T-helper 17 cell (primary cell): Measurements from ENCODE around the gene DNAH8. TPM values are rescaled to one million over a fixed set of nuclear protein-coding genes. Genes with fewer than 3 reads are reported as not detected.

Experiments used
- ATAC-seq: fragments of 150-1000 bp; cut with Tn5 transposase; 2 replicates; pipeline ENCODE4 v1.10.0; 2021; ENCODE audit warnings: mild to moderate bottlenecking, moderate library complexity
- DNase-seq, 3 donors: peaks; one replicate each; pipeline versions ENCODE4 v3.0.0 to v3.0.0-alpha.2; 2020 to 2021
- H3K9me3 ChIP-seq: one replicate; pipeline ENCODE4 v1.7.0; 2013; ENCODE audit warnings: low read length, mild to moderate bottlenecking; ENCODE audit not compliant: control insufficient read depth, poor library complexity, severe bottlenecking
- H3K27ac Mint-ChIP-seq: one replicate; pipeline ENCODE4 v1.8.0; 2022; ENCODE audit warnings: mild to moderate bottlenecking, moderate library complexity, mixed read lengths
- H3K27me3 Mint-ChIP-seq: one replicate; pipeline ENCODE4 v1.8.0; 2022; ENCODE audit warnings: mixed read lengths
- H3K36me3 Mint-ChIP-seq: one replicate; pipeline ENCODE4 v1.8.0; 2022; ENCODE audit warnings: low read depth, mixed read lengths
- H3K4me1 Mint-ChIP-seq: one replicate; pipeline ENCODE4 v1.8.0; 2022; ENCODE audit warnings: mild to moderate bottlenecking, mixed read lengths
- H3K4me3 Mint-ChIP-seq: one replicate; pipeline ENCODE4 v1.8.0; 2022; ENCODE audit warnings: mild to moderate bottlenecking, moderate library complexity, mixed read lengths
- total RNA-seq, 4 donors: library from RNA in 2 of 4; stranded (reverse) in 2 of 4; gene quantifications; one replicate each; pipeline ENCODE4 v1.2.3 and lab custom pipeline; 2022 to 2026

Gene DNAH8
- total RNA-seq, 2 donors from 2014 or later: 0.05 TPM

- peaks cover 75% of the 10 kb centered on the region for H3K27me3 Mint-ChIP-seq
- no peaks in the 10 kb centered on the region for H3K9me3 ChIP-seq
- no peak overlapping the region for H3K4me3 Mint-ChIP-seq
- no peaks in the 10 kb centered on the region for H3K36me3 Mint-ChIP-seq
- no peak for ATAC-seq
- H3K4me1 Mint-ChIP-seq: peaks cover 2% of the 10 kb centered on the region
- no peak for DNase-seq
- H3K27ac Mint-ChIP-seq: no peak overlapping the region
These were observed 346.1 kb downstream of the DNAH8 start for GRCh38 chr6:39061182-39061581.

GRCh38 chr6:39061588-39061987 lies 346.5 kb downstream of the DNAH8 start:
- peaks cover 2% of the 10 kb centered on the region for H3K4me1 Mint-ChIP-seq
- no peak for ATAC-seq
- no peak for DNase-seq
- no peaks in the 10 kb centered on the region for H3K9me3 ChIP-seq
- no peak overlapping the region for H3K4me3 Mint-ChIP-seq
- peaks cover 77% of the 10 kb centered on the region for H3K27me3 Mint-ChIP-seq
- no peaks in the 10 kb centered on the region for H3K36me3 Mint-ChIP-seq
- no peak overlapping the region for H3K27ac Mint-ChIP-seq

- no peaks in the 10 kb centered on the region for H3K36me3 Mint-ChIP-seq
- DNase-seq (no peak), ATAC-seq (no peak)
- no peaks in the 10 kb centered on the region for H3K9me3 ChIP-seq
- H3K4me3 Mint-ChIP-seq: no peak overlapping the region
- H3K4me1 Mint-ChIP-seq: peaks cover 2% of the 10 kb centered on the region
- peaks cover 78% of the 10 kb centered on the region for H3K27me3 Mint-ChIP-seq
- no peak overlapping the region for H3K27ac Mint-ChIP-seq
These were observed 347.1 kb downstream of the DNAH8 start for GRCh38 chr6:39062014-39062740.

- Mint-ChIP-seq H3K27ac (no peak overlapping the region), H3K4me3 (no peak overlapping the region), H3K36me3 (no peaks in the 10 kb centered on the region), H3K27me3 (peaks cover 76% of the 10 kb centered on the region), H3K4me1 (peaks cover 2% of the 10 kb centered on the region)
- no peak for ATAC-seq
- DNase-seq: no peak
- no peaks in the 10 kb centered on the region for H3K9me3 ChIP-seq
These were observed 348.4 kb downstream of the DNAH8 start for GRCh38 chr6:39063526-39063925.

GRCh38 chr6:39065561-39065960 lies 350.4 kb downstream of the DNAH8 start:
- ATAC-seq (no peak), DNase-seq (no peak)
- Mint-ChIP-seq H3K4me3 (no peak overlapping the region), H3K4me1 (no peaks in the 10 kb centered on the region), H3K27me3 (peaks cover 64% of the 10 kb centered on the region), H3K27ac (no peak overlapping the region), H3K36me3 (no peaks in the 10 kb centered on the region)
- no peaks in the 10 kb centered on the region for H3K9me3 ChIP-seq

GRCh38 chr6:39068391-39068790 lies 353.3 kb downstream of the DNAH8 start:
- no peak overlapping the region for H3K27ac Mint-ChIP-seq

DNA sequence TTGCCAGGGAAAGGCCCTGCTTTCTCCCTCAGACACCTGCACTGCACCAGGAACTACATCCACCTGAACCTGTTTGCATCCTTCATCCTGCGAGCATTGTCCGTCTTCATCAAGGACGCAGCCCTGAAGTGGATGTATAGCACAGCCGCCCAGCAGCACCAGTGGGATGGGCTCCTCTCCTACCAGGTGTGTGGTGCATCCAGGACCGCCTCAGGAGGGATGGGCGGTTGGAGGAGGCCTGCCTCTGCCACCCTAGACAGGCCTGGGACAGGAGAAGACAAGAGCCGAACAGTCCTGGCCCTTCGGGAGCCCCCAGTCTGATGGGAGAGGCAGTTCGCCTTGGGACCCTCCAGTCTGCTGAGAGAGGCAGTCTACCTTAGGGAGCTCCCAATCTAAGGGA lies 357.7 kb downstream of the DNAH8 start:
- no peak for ATAC-seq
- peaks cover 15% of the 10 kb centered on the region for H3K27me3 Mint-ChIP-seq
- no peaks in the 10 kb centered on the region for H3K9me3 ChIP-seq

More at GRCh38 chr6:39068391-39068790, 353.3 kb downstream of the DNAH8 start:
- no peaks in the 10 kb centered on the region for H3K9me3 ChIP-seq
- DNase-seq: no peak
- no peak for ATAC-seq
- H3K27me3 Mint-ChIP-seq: peaks cover 42% of the 10 kb centered on the region
- H3K36me3 Mint-ChIP-seq: no peaks in the 10 kb centered on the region
- H3K4me1 Mint-ChIP-seq: no peaks in the 10 kb centered on the region
- no peak overlapping the region for H3K4me3 Mint-ChIP-seq

GRCh38 chr6:39073471-39074355 lies 358.6 kb downstream of the DNAH8 start:
- ATAC-seq: no peak
- H3K4me3 Mint-ChIP-seq: no peak overlapping the region
- H3K9me3 ChIP-seq: no peaks in the 10 kb centered on the region
- peaks cover 10% of the 10 kb centered on the region for H3K27me3 Mint-ChIP-seq
- DNase-seq: no peak
- peaks cover 4% of the 10 kb centered on the region for H3K36me3 Mint-ChIP-seq
- no peaks in the 10 kb centered on the region for H3K4me1 Mint-ChIP-seq
- H3K27ac Mint-ChIP-seq: no peak overlapping the region

More for the DNA sequence above, 357.7 kb downstream of the DNAH8 start:
- H3K4me3 Mint-ChIP-seq: no peak overlapping the region
- H3K4me1 Mint-ChIP-seq: no peaks in the 10 kb centered on the region
- H3K27ac Mint-ChIP-seq: no peak overlapping the region
- H3K36me3 Mint-ChIP-seq: peaks cover 4% of the 10 kb centered on the region
- DNase-seq: no peak

GRCh38 chr6:39074486-39074885 lies 359.4 kb downstream of the DNAH8 start:
- no peak for DNase-seq
- ATAC-seq: no peak
- peaks cover 4% of the 10 kb centered on the region for H3K36me3 Mint-ChIP-seq
- H3K4me3 Mint-ChIP-seq: no peak overlapping the region
- peaks cover 4% of the 10 kb centered on the region for H3K27me3 Mint-ChIP-seq
- H3K27ac Mint-ChIP-seq: peak overlapping the region; percentile 54
- no peaks in the 10 kb centered on the region for H3K9me3 ChIP-seq
- no peaks in the 10 kb centered on the region for H3K4me1 Mint-ChIP-seq

- H3K27me3 Mint-ChIP-seq: peaks cover 4% of the 10 kb centered on the region
- peaks cover 4% of the 10 kb centered on the region for H3K36me3 Mint-ChIP-seq
- peak overlapping the region; percentile 54 for H3K27ac Mint-ChIP-seq
- H3K4me3 Mint-ChIP-seq: no peak overlapping the region
- ATAC-seq: no peak
- DNase-seq: no peak
- no peaks in the 10 kb centered on the region for H3K9me3 ChIP-seq
- H3K4me1 Mint-ChIP-seq: no peaks in the 10 kb centered on the region
These were observed 360.0 kb downstream of the DNAH8 start for GRCh38 chr6:39075010-39075686.

DNA sequence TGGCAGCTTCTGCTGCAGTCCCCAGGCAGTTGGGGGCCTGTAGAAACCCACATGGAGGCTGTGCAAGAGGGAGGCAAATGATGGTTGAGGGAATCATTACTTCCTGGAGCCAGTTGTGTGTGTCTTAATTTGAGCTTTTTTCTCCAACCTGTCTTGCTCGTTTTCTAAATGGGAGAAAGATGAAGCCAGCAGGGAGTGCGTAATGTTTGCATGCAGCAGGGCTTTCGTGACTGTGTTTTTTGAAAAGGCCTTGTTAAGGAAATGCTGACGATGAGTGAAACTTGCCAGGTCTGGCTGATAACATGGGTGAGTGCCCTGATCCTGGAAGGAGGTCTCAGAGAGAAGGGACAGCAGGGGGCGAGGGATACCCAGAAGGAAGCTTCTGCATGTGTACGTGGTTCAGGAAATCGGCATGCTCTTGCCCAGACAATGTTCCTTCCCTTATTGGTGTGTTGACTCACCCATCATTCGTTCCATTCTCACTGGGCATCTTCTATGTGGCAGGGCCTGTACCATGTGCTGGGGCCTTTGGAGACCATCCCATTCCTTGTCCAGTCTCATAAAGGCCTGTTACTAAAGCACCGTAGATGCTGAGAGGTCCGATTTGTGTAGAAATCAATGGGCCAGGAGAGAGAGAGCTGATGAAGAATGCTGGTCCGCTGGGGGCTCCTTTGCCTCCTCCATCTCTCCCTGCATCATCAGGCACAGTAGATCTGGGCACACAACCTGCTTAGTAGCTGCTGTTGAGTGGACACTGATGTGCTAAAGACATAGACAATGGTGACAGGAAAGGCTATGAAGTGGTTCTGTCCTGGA lies 360.9 kb downstream of the DNAH8 start:
- Mint-ChIP-seq H3K36me3 (peaks cover 4% of the 10 kb centered on the region), H3K4me1 (no peaks in the 10 kb centered on the region), H3K27me3 (peaks cover 4% of the 10 kb centered on the region), H3K27ac (no peak overlapping the region), H3K4me3 (no peak overlapping the region)
- H3K9me3 ChIP-seq: no peaks in the 10 kb centered on the region
- DNase-seq (no peak), ATAC-seq (no peak)

- Mint-ChIP-seq H3K36me3 (peaks cover 4% of the 10 kb centered on the region), H3K4me3 (no peak overlapping the region), H3K27ac (no peak overlapping the region), H3K27me3 (peaks cover 4% of the 10 kb centered on the region), H3K4me1 (no peaks in the 10 kb centered on the region)
- DNase-seq (no peak), ATAC-seq (no peak)
- no peaks in the 10 kb centered on the region for H3K9me3 ChIP-seq
These were observed 361.8 kb downstream of the DNAH8 start for GRCh38 chr6:39076623-39077535.
